H1 (cell line): Measurements from ENCODE around the gene FAM120B. TPM values are rescaled to one million over a fixed set of nuclear protein-coding genes. Genes with fewer than 3 reads are reported as not detected.

ENCODE experiments used
- CTCF ChIA-PET: fragments of 300-600 bp; sonication (Branson Sonifier 250); formaldehyde crosslinking; loops from one replicate; lab custom pipeline; 2021; ENCODE audit not compliant: partially characterized antibody; lab: Charles Lee
- POLR2A ChIA-PET: fragments of 300-600 bp; sonication (Branson Sonifier 250); formaldehyde crosslinking; loops from one replicate; lab custom pipeline; 2021; ENCODE audit warnings: inconsistent platforms; ENCODE audit not compliant: partially characterized antibody; lab: Charles Lee
- DNase-seq, 2 experiments: peaks; one replicate each; pipeline versions ENCODE4 v3.0.0 to v3.0.0-alpha.2; 2010 to 2022; ENCODE audit warnings: low spot score in 2 of 2, low read depth in 1 of 2, mixed read lengths in 1 of 2
- FAIRE-seq: peaks from 2 replicates; lab custom pipeline; 2011; peaks lifted over from hg19 to GRCh38; lab: Jason Lieb, UNC
- H2AFZ ChIP-seq: 2 replicates; pipeline ENCODE4 v1.8.1; 2012; ENCODE audit warnings: low read length, inconsistent platforms
- H2AK5ac ChIP-seq: 2 replicates; pipeline ENCODE4 v1.6.1; 2013; ENCODE audit warnings: low read depth, low read length
- H2BK120ac ChIP-seq: replicated peaks from 2 replicates; pipeline ENCODE3; 2013; ENCODE audit warnings: low read depth, low read length, inconsistent platforms
- H2BK12ac ChIP-seq: 2 replicates; pipeline ENCODE4 v1.6.1; 2013; ENCODE audit warnings: low read depth, low read length
- H2BK15ac ChIP-seq: 2 replicates; pipeline ENCODE4 v1.6.1; 2013; ENCODE audit warnings: low read length
- H2BK20ac ChIP-seq: 2 replicates; pipeline ENCODE4 v1.6.1; 2013; ENCODE audit warnings: low read length
- H2BK5ac ChIP-seq: 2 replicates; pipeline ENCODE4 v1.6.1; 2013; ENCODE audit warnings: low read depth, low read length
- H3K14ac ChIP-seq: 2 replicates; pipeline ENCODE4 v1.6.1; 2013; ENCODE audit warnings: inconsistent platforms; ENCODE audit not compliant: insufficient read length
- H3K18ac ChIP-seq: 2 replicates; pipeline ENCODE4 v1.6.1; 2013; ENCODE audit warnings: low read length; ENCODE audit errors: extremely low read depth
- H3K23ac ChIP-seq: 2 replicates; pipeline ENCODE4 v1.6.1; 2013; ENCODE audit warnings: inconsistent platforms; ENCODE audit not compliant: insufficient read length
- H3K23me2 ChIP-seq: 2 replicates; pipeline ENCODE4 v1.6.1; 2013; ENCODE audit warnings: low read depth, low read length
- H3K27ac ChIP-seq: 2 replicates; pipeline ENCODE4 v1.6.1; 2011; ENCODE audit warnings: low read depth, low read length, inconsistent platforms
- H3K27me3 ChIP-seq, 4 experiments: replicated peaks in 1 of 4; 1 replicate in 1 of 4; 2 replicates in 3 of 4; pipeline versions ENCODE4 v1.6.1 to v1.8.1; 2011 to 2013; ENCODE audit warnings: low read length in 3 of 4, mild to moderate bottlenecking in 3 of 4, inconsistent platforms in 2 of 4, mixed read lengths in 2 of 4, moderate library complexity in 1 of 4; ENCODE audit not compliant: control insufficient read depth in 3 of 4, insufficient read depth in 3 of 4; ENCODE audit errors: extremely low read depth in 1 of 4
- H3K36me3 ChIP-seq, 4 experiments: 2 replicates each; pipeline versions ENCODE4 v1.6.1 to v1.8.1; 2011 to 2013; ENCODE audit warnings: mild to moderate bottlenecking in 4 of 4, low read length in 3 of 4, moderate library complexity in 2 of 4, control low read depth in 1 of 4, inconsistent platforms in 1 of 4; ENCODE audit not compliant: insufficient read depth in 4 of 4, control insufficient read depth in 2 of 4
- H3K4ac ChIP-seq: replicated peaks from 2 replicates; pipeline ENCODE3; 2013; ENCODE audit warnings: low read length, low read depth, mixed read lengths, inconsistent platforms; ENCODE audit not compliant: insufficient read length
- H3K4me1 ChIP-seq, 4 experiments: replicated peaks in 1 of 4; 1 replicate in 1 of 4; 2 replicates in 3 of 4; pipeline versions ENCODE4 v1.6.1 to v1.8.1; 2011 to 2013; ENCODE audit warnings: low read length in 3 of 4, inconsistent platforms in 2 of 4, mixed read lengths in 1 of 4; ENCODE audit not compliant: insufficient read depth in 4 of 4, control insufficient read depth in 3 of 4
- H3K4me2 ChIP-seq, 2 experiments: 2 replicates each; pipeline versions ENCODE4 v1.6.1 to v1.8.1; 2011 to 2013; ENCODE audit warnings: low read depth in 2 of 2, low read length in 2 of 2, control low read depth in 1 of 2, inconsistent platforms in 1 of 2, mild to moderate bottlenecking in 1 of 2; ENCODE audit not compliant: insufficient read depth in 1 of 2
- H3K4me3 ChIP-seq, 4 experiments: fragments of 200-600, 300-600 bp in 1 of 4; sonication (generic), shearing (Covaris generic), sonication (Bioruptor Twin) in 1 of 4; 2 replicates each; pipeline versions ENCODE4 v1.5.1 to v1.8.1; 2011 to 2016; ENCODE audit warnings: low read length in 4 of 4, low read depth in 3 of 4, control low read depth in 2 of 4, inconsistent platforms in 2 of 4, mild to moderate bottlenecking in 2 of 4, mixed read lengths in 1 of 4, moderate library complexity in 1 of 4; ENCODE audit not compliant: insufficient read depth in 2 of 4; ENCODE audit errors: extremely low read depth in 1 of 4
- H3K56ac ChIP-seq: replicated peaks from 2 replicates; pipeline ENCODE3; 2013; ENCODE audit warnings: low read depth, mild to moderate bottlenecking, mixed read lengths, low read length, inconsistent platforms; ENCODE audit not compliant: insufficient read length
- H3K79me1 ChIP-seq: 2 replicates; pipeline ENCODE4 v1.6.1; 2013; ENCODE audit warnings: low read depth, low read length, control low read depth
- H3K79me2 ChIP-seq, 2 experiments: 2 replicates each; pipeline versions ENCODE4 v1.6.1 to v1.8.1; 2012 to 2013; ENCODE audit warnings: low read length in 2 of 2, mild to moderate bottlenecking in 2 of 2, inconsistent platforms in 1 of 2; ENCODE audit not compliant: insufficient read depth in 2 of 2, control insufficient read depth in 1 of 2
- H3K9ac ChIP-seq, 4 experiments: replicated peaks in 1 of 4; 1 replicate in 1 of 4; 2 replicates in 3 of 4; pipeline versions ENCODE4 v1.6.1 to v1.8.1; 2011 to 2013; ENCODE audit warnings: low read depth in 3 of 4, low read length in 3 of 4, control low read depth in 2 of 4, mild to moderate bottlenecking in 2 of 4, moderate library complexity in 2 of 4, inconsistent platforms in 1 of 4; ENCODE audit errors: extremely low read depth in 1 of 4
- H3K9me3 ChIP-seq, 2 experiments: 2 replicates each; pipeline versions ENCODE4 v1.6.1 to v1.8.1; 2012 to 2013; ENCODE audit warnings: mild to moderate bottlenecking in 2 of 2, moderate library complexity in 2 of 2, control low read depth in 1 of 2, inconsistent platforms in 1 of 2, low read depth in 1 of 2, low read length in 1 of 2, mixed read lengths in 1 of 2; ENCODE audit not compliant: insufficient read depth in 2 of 2
- H4K20me1 ChIP-seq, 2 experiments: replicated peaks in 1 of 2; 2 replicates each; pipeline versions ENCODE3 to v1.8.1; 2011 to 2013; ENCODE audit warnings: inconsistent platforms in 2 of 2, low read length in 2 of 2, mild to moderate bottlenecking in 1 of 2; ENCODE audit not compliant: insufficient read depth in 2 of 2, control insufficient read depth in 1 of 2
- H4K5ac ChIP-seq: 2 replicates; pipeline ENCODE4 v1.6.1; 2013; ENCODE audit warnings: low read length, low read depth, mixed read lengths, inconsistent platforms; ENCODE audit not compliant: insufficient read length
- H4K8ac ChIP-seq: 2 replicates; pipeline ENCODE4 v1.8.0; 2013; ENCODE audit warnings: mild to moderate bottlenecking, moderate library complexity, low read length, inconsistent platforms; ENCODE audit not compliant: insufficient read depth; ENCODE audit errors: extremely low read depth
- H4K91ac ChIP-seq: replicated peaks from 2 replicates; pipeline ENCODE3; 2013; ENCODE audit warnings: low read length, mixed read lengths, inconsistent platforms; ENCODE audit not compliant: insufficient read length
- EGR1 ChIP-seq: IDR thresholded peaks from 2 replicates; pipeline ENCODE4 v1.6.1; 2011; ENCODE audit warnings: low read depth, low read length, borderline replicate concordance
- EZH2 ChIP-seq: fragments of 200-600 bp; sonication (generic); IDR thresholded peaks from 2 replicates; pipeline ENCODE4 v1.7.1; 2012; ENCODE audit warnings: low read depth, mild to moderate bottlenecking, moderate library complexity, low read length, inconsistent platforms; ENCODE audit not compliant: severe bottlenecking
- RAD21 ChIP-seq, 2 experiments: IDR thresholded peaks in 1 of 2; conservative IDR thresholded peaks in 1 of 2; 2 replicates each; pipeline ENCODE4 v1.6.1; 2011; ENCODE audit warnings: low read depth in 2 of 2, low read length in 2 of 2, improper control_type of control experiment in 1 of 2, inconsistent platforms in 1 of 2, mild to moderate bottlenecking in 1 of 2, moderate library complexity in 1 of 2
- SP2 ChIP-seq: IDR thresholded peaks from 2 replicates; pipeline ENCODE4 v1.6.1; 2012; ENCODE audit warnings: mild to moderate bottlenecking, low read length, inconsistent platforms
- WGBS, 2 experiments: shearing (Covaris generic) in 1 of 2; methylation state at CpG; one replicate each; pipeline versions ENCODE4 v1.1.6 to v1.1.7; 2013 to 2015; ENCODE audit warnings: low lambda C conversion rate in 2 of 2, mixed read lengths in 2 of 2, inconsistent platforms in 1 of 2, low coverage in 1 of 2, missing lambda C conversion rate in 1 of 2; ENCODE audit not compliant: insufficient replicate concordance in 2 of 2, insufficient coverage in 1 of 2, insufficient read length in 1 of 2; ENCODE audit errors: extremely low coverage in 1 of 2, missing lambda C conversion rate in 1 of 2; 5-methylcytosine and 5-hydroxymethylcytosine counted together
- polyA plus RNA-seq, 7 experiments: library from polyadenylated mRNA; depleted of rRNA in 3 of 7; stranded (reverse) in 5 of 7; unstranded in 2 of 7; fragments of >200 nt in 5 of 7; fragments of 200-250 nt in 2 of 7; gene quantifications; 1 replicate in 5 of 7; 2 replicates in 1 of 7; 4 replicates in 1 of 7; pipeline versions ENCODE4 v1.2.1 to v1.2.3, GENCODE V29; 2011 to 2013; ENCODE audit warnings: missing spikeins in 2 of 7, mixed read lengths in 2 of 7
- total RNA-seq: library from RNA; stranded (reverse); fragmentation: NEBNext Ultra II Directional; extraction: Animal tissue kit (Norgen Biotek cat#: 25700); gene quantifications from 2 replicates; pipeline ENCODE4 v1.2.1, GENCODE V29; 2021
- TF ChIP-seq, protein P1 (sequence below), 3 experiments: IDR thresholded peaks; 1 replicate in 2 of 3; 2 replicates in 1 of 3; pipeline versions ENCODE4 v1.5.1 to v1.6.1; 2011; ENCODE audit warnings: low read length in 3 of 3, mild to moderate bottlenecking in 3 of 3, inconsistent platforms in 2 of 3, low read depth in 1 of 3, moderate library complexity in 1 of 3; ENCODE audit not compliant: insufficient read depth in 1 of 3; ENCODE audit errors: control extremely low read depth in 1 of 3

FAM120B gene
- total and polyA plus RNA-seq, 2 of the 8 experiments (the other 6 are each of a cell fraction or from before 2014, with no cell fraction given), result 5.1 to 12.5 TPM

- Histone ChIP-seq H3K79me1 (no peaks in the 10 kb centered on the region), H2BK12ac (no peak overlapping the region), H2AFZ (no peak overlapping the region), H3K4me3 (no peak overlapping the region), H4K5ac (no peak overlapping the region), H3K36me3 (no peaks in the 10 kb centered on the region), H3K9me3 (no peaks in the 10 kb centered on the region), H3K27ac (no peak overlapping the region), H2BK120ac (no peak overlapping the region), H3K18ac (no peak overlapping the region), H3K9ac (no peak overlapping the region), H3K4me1 (no peaks in the 10 kb centered on the region), H3K14ac (no peak overlapping the region), H3K79me2 (no peaks in the 10 kb centered on the region), H2BK5ac (no peak overlapping the region), H3K23me2 (no peaks in the 10 kb centered on the region), H2BK15ac (no peak overlapping the region), H2AK5ac (no peak overlapping the region), H3K4ac (no peak overlapping the region), H3K27me3 (no peaks in the 10 kb centered on the region; a peak in 1 of 7 replicates), H2BK20ac (no peak overlapping the region), H4K91ac (no peak overlapping the region), H3K56ac (no peak overlapping the region), H4K20me1 (no peaks in the 10 kb centered on the region), H4K8ac (no peak overlapping the region), H3K23ac (no peak overlapping the region), H3K4me2 (no peak overlapping the region)
- ChIA-PET CTCF (interaction anchor here (0.6 to 2.8 kb wide), 6 partner anchors 12 to 286 kb away, joined by 3 to 14 read pairs (median 4); no protein-coding TSS in a partner anchor), POLR2A (interaction anchor here (0.6 kb wide), 1 partner anchor 12 kb away, joined by 3 read pairs; no protein-coding TSS in a partner anchor)
- no peak for DNase-seq
- TF ChIP-seq EGR1, result peak; percentile 78
- TF ChIP-seq, protein P1, sequence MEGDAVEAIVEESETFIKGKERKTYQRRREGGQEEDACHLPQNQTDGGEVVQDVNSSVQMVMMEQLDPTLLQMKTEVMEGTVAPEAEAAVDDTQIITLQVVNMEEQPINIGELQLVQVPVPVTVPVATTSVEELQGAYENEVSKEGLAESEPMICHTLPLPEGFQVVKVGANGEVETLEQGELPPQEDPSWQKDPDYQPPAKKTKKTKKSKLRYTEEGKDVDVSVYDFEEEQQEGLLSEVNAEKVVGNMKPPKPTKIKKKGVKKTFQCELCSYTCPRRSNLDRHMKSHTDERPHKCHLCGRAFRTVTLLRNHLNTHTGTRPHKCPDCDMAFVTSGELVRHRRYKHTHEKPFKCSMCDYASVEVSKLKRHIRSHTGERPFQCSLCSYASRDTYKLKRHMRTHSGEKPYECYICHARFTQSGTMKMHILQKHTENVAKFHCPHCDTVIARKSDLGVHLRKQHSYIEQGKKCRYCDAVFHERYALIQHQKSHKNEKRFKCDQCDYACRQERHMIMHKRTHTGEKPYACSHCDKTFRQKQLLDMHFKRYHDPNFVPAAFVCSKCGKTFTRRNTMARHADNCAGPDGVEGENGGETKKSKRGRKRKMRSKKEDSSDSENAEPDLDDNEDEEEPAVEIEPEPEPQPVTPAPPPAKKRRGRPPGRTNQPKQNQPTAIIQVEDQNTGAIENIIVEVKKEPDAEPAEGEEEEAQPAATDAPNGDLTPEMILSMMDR (IDR thresholded peaks at IDR 0.05; ENCODE audit: control extremely low read depth in 1 of 3, insufficient read depth in 1 of 3, low read depth in 1 of 3, low read length in 3 of 3), result peak; percentile 24 to 43 (median 43); a peak in 3 of 4 replicates
- TF ChIP-seq SP2, result no peak
- peak; percentile 5 to 34; a peak in 2 of 4 replicates for TF ChIP-seq RAD21 (IDR thresholded peaks at IDR 0.05 in 1 of 2, conservative IDR thresholded peaks at IDR 0.05 in 1 of 2; ENCODE audit: low read depth in 2 of 2, low read length in 2 of 2)
- TF ChIP-seq EZH2, result no peak
- WGBS, 2 experiments, result 92% methylated on average over 7 of the region's 7 CpGs; no CpG with 5 or more reads in 1 of the 2 experiments
- no peak for FAIRE-seq
These were observed 45.9 kb upstream of the FAM120B start for GRCh38 chr6:170260686-170261085.
